CD14-positive monocyte (primary cell): ENCODE results near the gene MLLT1. TPM values are rescaled to one million over a fixed set of nuclear protein-coding genes. Genes with fewer than 3 reads are reported as not detected.
A peak's percentile ranks its signal among the peaks of the same experiment; 100 is the strongest.

ENCODE experiments used
- DNase-seq, 3 donors: peaks; one replicate each; pipeline ENCODE4 v3.0.0-alpha.2; 2011 to 2022
- H2AFZ ChIP-seq: 2 replicates; pipeline ENCODE4 v1.6.0; 2012; ENCODE audit warnings: mild to moderate bottlenecking, low read depth, low read length, inconsistent platforms; ENCODE audit not compliant: insufficient read depth, poor library complexity, severe bottlenecking
- H3K27ac ChIP-seq, 2 donors: 1 replicate in 1 of 2; 2 replicates in 1 of 2; pipeline ENCODE4 v1.5.1; 2012 to 2013; ENCODE audit warnings: low read length in 2 of 2, control low read depth in 1 of 2, inconsistent platforms in 1 of 2, low read depth in 1 of 2, mild to moderate bottlenecking in 1 of 2
- H3K27me3 ChIP-seq, 2 donors: one replicate each; pipeline versions ENCODE4 v1.6.0 to v1.6.1; 2011 to 2013; ENCODE audit warnings: low read length in 2 of 2; ENCODE audit not compliant: control insufficient read depth in 2 of 2, insufficient read depth in 2 of 2
- H3K36me3 ChIP-seq, 2 donors: replicated peaks in 1 of 2; 1 replicate in 1 of 2; 2 replicates in 1 of 2; pipeline versions ENCODE4 v1.5.1 to v1.6.1; 2012 to 2013; ENCODE audit warnings: low read length in 2 of 2, control low read depth in 1 of 2, inconsistent platforms in 1 of 2, mild to moderate bottlenecking in 1 of 2; ENCODE audit not compliant: insufficient read depth in 2 of 2, control insufficient read depth in 1 of 2
- H3K4me1 ChIP-seq, 2 donors: 1 replicate in 1 of 2; 2 replicates in 1 of 2; pipeline versions ENCODE4 v1.5.1 to v1.6.1; 2012 to 2013; ENCODE audit warnings: low read length in 2 of 2, control low read depth in 1 of 2, inconsistent platforms in 1 of 2, mild to moderate bottlenecking in 1 of 2, moderate library complexity in 1 of 2; ENCODE audit not compliant: insufficient read depth in 2 of 2, control insufficient read depth in 1 of 2
- H3K4me2 ChIP-seq: replicated peaks from 2 replicates; pipeline ENCODE3; 2012; ENCODE audit warnings: low read length, moderate library complexity, mild to moderate bottlenecking; ENCODE audit not compliant: poor library complexity, severe bottlenecking; ENCODE audit errors: extremely low read depth
- H3K4me3 ChIP-seq, 3 experiments: fragments of 200-600 bp in 1 of 3; sonication (generic) in 1 of 3; replicated peaks in 1 of 3; 1 replicate in 2 of 3; 2 replicates in 1 of 3; pipeline ENCODE4 v1.5.1; 2011 to 2013; ENCODE audit warnings: low read length in 3 of 3, mild to moderate bottlenecking in 3 of 3, control low read depth in 2 of 3, low read depth in 2 of 3, inconsistent platforms in 1 of 3, moderate library complexity in 1 of 3
- H3K79me2 ChIP-seq: 2 replicates; pipeline ENCODE4 v1.6.0; 2012; ENCODE audit warnings: mild to moderate bottlenecking, control low read depth, inconsistent platforms, low read length, moderate library complexity; ENCODE audit not compliant: insufficient read depth
- H3K9ac ChIP-seq: 2 replicates; pipeline ENCODE4 v1.6.0; 2017; ENCODE audit warnings: low read length, mild to moderate bottlenecking; ENCODE audit not compliant: insufficient read depth, poor library complexity, severe bottlenecking
- H3K9me3 ChIP-seq, 2 donors: replicated peaks in 1 of 2; 1 replicate in 1 of 2; 2 replicates in 1 of 2; pipeline versions ENCODE4 v1.5.1 to v1.6.1; 2012 to 2013; ENCODE audit warnings: low read length in 2 of 2, control low read depth in 1 of 2; ENCODE audit not compliant: control insufficient read depth in 1 of 2, insufficient read depth in 1 of 2
- H4K20me1 ChIP-seq: 2 replicates; pipeline ENCODE4 v1.6.0; 2012; ENCODE audit warnings: mild to moderate bottlenecking, low read length, control low read depth, moderate library complexity; ENCODE audit not compliant: insufficient read depth
- H3K27ac Mint-ChIP-seq, 7 donors: one replicate each; pipeline ENCODE4 v1.8.0; 2020; ENCODE audit warnings: mild to moderate bottlenecking in 7 of 7, mixed read lengths in 7 of 7, moderate library complexity in 6 of 7, inconsistent platforms in 2 of 7
- H3K27me3 Mint-ChIP-seq, 3 donors: one replicate each; pipeline ENCODE4 v1.8.0; 2021 to 2022; ENCODE audit warnings: low read depth in 3 of 3, mild to moderate bottlenecking in 3 of 3, mixed read lengths in 3 of 3, moderate library complexity in 3 of 3, inconsistent platforms in 1 of 3
- H3K36me3 Mint-ChIP-seq, 2 donors: one replicate each; pipeline ENCODE4 v1.8.0; 2020; ENCODE audit warnings: mixed read lengths in 2 of 2, inconsistent platforms in 1 of 2, mild to moderate bottlenecking in 1 of 2
- H3K4me1 Mint-ChIP-seq: one replicate; pipeline ENCODE4 v1.8.0; 2020; ENCODE audit warnings: mild to moderate bottlenecking, mixed read lengths
- H3K4me3 Mint-ChIP-seq, 2 donors: one replicate each; pipeline ENCODE4 v1.8.0; 2020; ENCODE audit warnings: mild to moderate bottlenecking in 2 of 2, mixed read lengths in 2 of 2, moderate library complexity in 1 of 2
- H3K9me3 Mint-ChIP-seq, 7 donors: one replicate each; pipeline ENCODE4 v1.8.0; 2020 to 2022; ENCODE audit warnings: mixed read lengths in 7 of 7, mild to moderate bottlenecking in 6 of 7, moderate library complexity in 6 of 7, inconsistent platforms in 2 of 7
- WGBS: methylation state at CpG from one replicate; pipeline ENCODE4 v1.1.5; 2013; ENCODE audit warnings: missing lambda C conversion rate; ENCODE audit not compliant: insufficient coverage; 5-methylcytosine and 5-hydroxymethylcytosine counted together
- intact Hi-C, 2 donors: fragments of 100-400 bp; cut with micrococcal nuclease; formaldehyde crosslinking; loops; one replicate each; pipeline versions ENCODE4 v1.15.0 to v1.15.1; 2023
- polyA plus RNA-seq, 3 donors: library from polyadenylated mRNA; depleted of rRNA in 1 of 3; unstranded in 2 of 3; stranded (reverse) in 1 of 3; fragments of 300-500 nt in 2 of 3; fragments of >200 nt in 1 of 3; fragmentation: Illumina TruSeq in 2 of 3; gene quantifications; 1 replicate in 2 of 3; 2 replicates in 1 of 3; pipeline ENCODE4 v1.2.3, GENCODE V29; 2012 to 2021
- TF ChIP-seq, protein P1 (sequence below): fragments of 200-600 bp; IDR thresholded peaks from one replicate; pipeline ENCODE4 v1.8.0; 2022; ENCODE audit warnings: antibody characterized with exemption, mild to moderate bottlenecking

Gene MLLT1
- polyA plus RNA-seq, 3 donors, result 0.65 to 17.3 (median 0.99) TPM

DNA sequence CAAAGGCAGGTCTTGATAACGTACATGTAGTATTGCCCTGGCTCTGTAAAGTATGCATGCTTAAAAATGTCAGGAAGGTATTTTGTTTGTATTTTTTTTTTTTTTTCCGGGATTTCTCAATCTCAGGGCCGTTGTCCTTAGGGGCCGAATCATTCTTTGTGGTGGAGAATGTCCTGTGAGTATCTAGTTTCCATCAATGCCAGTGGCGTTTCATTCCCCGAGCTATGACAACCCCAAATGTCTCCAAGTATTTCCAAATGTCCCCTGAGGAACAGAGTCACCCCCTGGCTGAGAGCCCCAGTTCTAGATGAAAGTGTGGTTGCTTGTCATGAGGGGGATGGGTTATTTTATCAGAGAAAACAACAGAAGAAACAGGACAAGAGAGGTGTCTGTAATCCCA, 75.6 kb downstream of the MLLT1 start:
- peaks cover 1% of the 10 kb centered on the region for H3K4me1 Mint-ChIP-seq
- Histone ChIP-seq H3K9me3 (no peaks in the 10 kb centered on the region), H3K27ac (no peak overlapping the region), H3K27me3 (no peaks in the 10 kb centered on the region), H4K20me1 (no peaks in the 10 kb centered on the region), H3K4me2 (no peak overlapping the region), H3K9ac (no peak overlapping the region), H2AFZ (no peak overlapping the region), H3K4me3 (no peak overlapping the region), H3K79me2 (peaks cover under 1% of the 10 kb centered on the region), H3K4me1 (peaks cover 6% of the 10 kb centered on the region in 2 donors), H3K36me3 (no peaks in the 10 kb centered on the region)
- no peak overlapping the region for H3K4me3 Mint-ChIP-seq
- peaks cover 0 to 2% (median 0%) of the 10 kb centered on the region in 7 donors for H3K9me3 Mint-ChIP-seq
- H3K27ac Mint-ChIP-seq, result peak overlapping the region in 1 of 7 donors; percentile 10
- intact Hi-C loops, result no loop called here
- peaks cover 0 to 7% (median 6%) of the 10 kb centered on the region in 3 donors for H3K27me3 Mint-ChIP-seq
- DNase-seq, result no peak
- 100% methylated on average over 1 of the region's 6 CpGs for WGBS
- TF ChIP-seq, protein P1, sequence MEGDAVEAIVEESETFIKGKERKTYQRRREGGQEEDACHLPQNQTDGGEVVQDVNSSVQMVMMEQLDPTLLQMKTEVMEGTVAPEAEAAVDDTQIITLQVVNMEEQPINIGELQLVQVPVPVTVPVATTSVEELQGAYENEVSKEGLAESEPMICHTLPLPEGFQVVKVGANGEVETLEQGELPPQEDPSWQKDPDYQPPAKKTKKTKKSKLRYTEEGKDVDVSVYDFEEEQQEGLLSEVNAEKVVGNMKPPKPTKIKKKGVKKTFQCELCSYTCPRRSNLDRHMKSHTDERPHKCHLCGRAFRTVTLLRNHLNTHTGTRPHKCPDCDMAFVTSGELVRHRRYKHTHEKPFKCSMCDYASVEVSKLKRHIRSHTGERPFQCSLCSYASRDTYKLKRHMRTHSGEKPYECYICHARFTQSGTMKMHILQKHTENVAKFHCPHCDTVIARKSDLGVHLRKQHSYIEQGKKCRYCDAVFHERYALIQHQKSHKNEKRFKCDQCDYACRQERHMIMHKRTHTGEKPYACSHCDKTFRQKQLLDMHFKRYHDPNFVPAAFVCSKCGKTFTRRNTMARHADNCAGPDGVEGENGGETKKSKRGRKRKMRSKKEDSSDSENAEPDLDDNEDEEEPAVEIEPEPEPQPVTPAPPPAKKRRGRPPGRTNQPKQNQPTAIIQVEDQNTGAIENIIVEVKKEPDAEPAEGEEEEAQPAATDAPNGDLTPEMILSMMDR, result no peak
- no peaks in the 10 kb centered on the region for H3K36me3 Mint-ChIP-seq

DNA sequence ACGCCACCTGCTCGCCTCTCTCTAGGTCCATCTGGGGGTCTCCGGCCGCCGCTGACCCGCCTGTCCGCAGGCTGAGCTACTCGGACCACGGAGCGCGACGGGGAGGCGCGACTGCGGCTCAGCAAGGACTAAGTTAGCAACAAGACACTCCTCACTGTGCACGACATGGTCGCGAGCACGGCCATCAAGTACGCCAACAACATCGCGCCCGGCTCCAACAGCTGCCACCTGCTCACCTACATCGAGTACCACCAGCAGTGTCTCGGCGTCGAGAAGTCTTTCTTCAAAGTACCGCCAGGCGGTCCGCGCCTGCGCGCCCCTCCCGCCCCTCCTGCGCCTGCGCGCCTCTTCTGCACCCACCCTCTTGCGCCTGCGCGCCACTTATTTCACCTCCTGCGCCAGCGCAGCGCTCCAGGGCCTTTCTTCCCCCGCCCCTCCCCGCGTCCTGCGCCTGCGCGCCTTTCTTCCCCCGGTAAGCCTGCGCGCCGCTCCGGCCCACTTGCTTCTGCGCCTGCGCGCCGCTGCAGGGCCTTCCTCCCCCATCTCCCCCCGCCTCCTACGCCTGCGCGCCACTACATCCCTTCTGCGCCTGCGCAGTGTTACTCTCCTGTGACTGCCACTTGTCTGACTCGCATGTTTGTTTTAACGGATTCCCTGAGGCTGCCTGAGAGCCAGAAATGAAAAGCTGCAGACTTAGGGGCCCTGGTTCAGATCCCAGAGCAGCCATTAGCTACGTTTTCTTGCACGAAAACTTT, 80.4 kb downstream of the MLLT1 start:
- peak overlapping the region; percentile 80 to 93 (median 88) for H3K27ac Mint-ChIP-seq
- no peaks in the 10 kb centered on the region for H3K27me3 ChIP-seq

More for the DNA sequence above, 80.4 kb downstream of the MLLT1 start:
- no peaks in the 10 kb centered on the region for H4K20me1 ChIP-seq
- peak overlapping the region; percentile 90 to 91 for H3K4me3 Mint-ChIP-seq
- WGBS, result under 1% methylated on average over 60 of the region's 68 CpGs
- DNase-seq, result peak; percentile 98 to 99 (median 99)
- H3K36me3 Mint-ChIP-seq, result peaks cover 8 to 10% of the 10 kb centered on the region in 2 donors
- H3K27ac ChIP-seq, result peak overlapping the region; percentile 32 to 79
- peaks cover 0 to 4% (median 0%) of the 10 kb centered on the region in 3 donors for H3K27me3 Mint-ChIP-seq
- peak overlapping the region; percentile 91 for H3K4me2 ChIP-seq
- TF ChIP-seq, protein P1, result peak; percentile 37
- H3K4me1 ChIP-seq, result peaks cover 13 to 18% of the 10 kb centered on the region in 2 donors
- H3K9ac ChIP-seq, result peak overlapping the region; percentile 77
- peaks cover 0 to 7% of the 10 kb centered on the region in 2 donors for H3K9me3 ChIP-seq
- H3K4me3 ChIP-seq, result peak overlapping the region; percentile 52 to 93 (median 61)
- no peaks in the 10 kb centered on the region for H3K36me3 ChIP-seq
- peaks cover 0 to 20% (median 7%) of the 10 kb centered on the region in 7 donors for H3K9me3 Mint-ChIP-seq
- H3K4me1 Mint-ChIP-seq, result peaks cover 13% of the 10 kb centered on the region
- peak overlapping the region; percentile 100 for H2AFZ ChIP-seq
- H3K79me2 ChIP-seq, result peaks cover 24% of the 10 kb centered on the region
- intact Hi-C loops, result no loop called here
